Loucy (cell line): ENCODE data around the gene ARMH3.

ENCODE experiments used
- EZH2phosphoT487 ChIP-seq: fragments of 200-600 bp; IDR thresholded peaks from 2 replicates; pipeline ENCODE4 v1.6.1; 2018; ENCODE audit warnings: antibody characterized with exemption, mild to moderate bottlenecking, moderate library complexity, borderline replicate concordance
- TF ChIP-seq, protein P1 (sequence below): fragments of 200-600 bp; sonication (generic); conservative IDR thresholded peaks from 2 replicates; pipeline ENCODE4 v1.5.1; 2014; ENCODE audit warnings: mild to moderate bottlenecking, antibody characterized with exemption, low read length

DNA sequence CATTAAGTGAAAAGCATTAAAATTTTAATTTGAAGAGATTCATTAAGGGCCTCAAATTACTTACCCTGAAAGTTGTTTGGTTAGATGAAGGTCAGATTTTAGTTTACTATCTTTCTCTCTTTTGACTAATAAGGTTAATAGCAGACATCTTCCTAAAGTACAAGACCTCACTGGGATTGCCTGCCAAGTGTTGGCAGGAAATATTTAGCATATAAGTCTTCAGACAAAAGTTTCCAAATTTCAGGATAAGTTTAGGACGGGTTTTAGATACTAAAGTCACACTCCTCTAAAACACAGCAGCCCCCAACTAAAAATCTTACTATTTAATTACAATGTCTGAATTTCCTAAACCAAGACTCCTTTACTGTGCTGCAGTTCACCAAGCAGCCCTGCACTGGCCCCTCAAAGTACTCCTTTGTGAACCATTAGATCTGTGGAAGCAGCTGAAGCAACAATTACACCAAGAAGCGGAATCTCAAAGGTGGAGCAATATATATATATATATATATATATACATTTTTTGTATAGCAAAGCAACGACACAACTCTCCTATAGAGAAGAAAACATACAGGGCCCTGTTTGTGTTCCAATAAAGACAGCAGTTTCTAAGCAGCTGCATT, 121.2 kb downstream of the ARMH3 start:
- TF ChIP-seq, protein P1, sequence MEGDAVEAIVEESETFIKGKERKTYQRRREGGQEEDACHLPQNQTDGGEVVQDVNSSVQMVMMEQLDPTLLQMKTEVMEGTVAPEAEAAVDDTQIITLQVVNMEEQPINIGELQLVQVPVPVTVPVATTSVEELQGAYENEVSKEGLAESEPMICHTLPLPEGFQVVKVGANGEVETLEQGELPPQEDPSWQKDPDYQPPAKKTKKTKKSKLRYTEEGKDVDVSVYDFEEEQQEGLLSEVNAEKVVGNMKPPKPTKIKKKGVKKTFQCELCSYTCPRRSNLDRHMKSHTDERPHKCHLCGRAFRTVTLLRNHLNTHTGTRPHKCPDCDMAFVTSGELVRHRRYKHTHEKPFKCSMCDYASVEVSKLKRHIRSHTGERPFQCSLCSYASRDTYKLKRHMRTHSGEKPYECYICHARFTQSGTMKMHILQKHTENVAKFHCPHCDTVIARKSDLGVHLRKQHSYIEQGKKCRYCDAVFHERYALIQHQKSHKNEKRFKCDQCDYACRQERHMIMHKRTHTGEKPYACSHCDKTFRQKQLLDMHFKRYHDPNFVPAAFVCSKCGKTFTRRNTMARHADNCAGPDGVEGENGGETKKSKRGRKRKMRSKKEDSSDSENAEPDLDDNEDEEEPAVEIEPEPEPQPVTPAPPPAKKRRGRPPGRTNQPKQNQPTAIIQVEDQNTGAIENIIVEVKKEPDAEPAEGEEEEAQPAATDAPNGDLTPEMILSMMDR: no peak
- TF ChIP-seq EZH2phosphoT487: no peak
